LoVo (cell line): ENCODE data around the gene TEX261.

Experiments
- DNase-seq: peaks from one replicate; pipeline ENCODE4 v3.0.0-alpha.2; 2016; ENCODE audit warnings: low spot score

The TEX261 gene

GRCh38 chr2:70981866-70982810, 12.5 kb downstream of the TEX261 start:
- no peak for DNase-seq

- DNase-seq: no peak
Measured at GRCh38 chr2:70981421-70981820, 13.3 kb downstream of the TEX261 start.

GRCh38 chr2:70979626-70980025, 15.0 kb downstream of the TEX261 start:
- no peak for DNase-seq

GRCh38 chr2:70979180-70979488, 15.5 kb downstream of the TEX261 start:
- DNase-seq: no peak

GRCh38 chr2:70978341-70979179, 16.1 kb downstream of the TEX261 start, which contains the start of gene ANKRD53:
Gene ANKRD53 (plus strand): TSS chr2:70978630. CDS start chr2:70978646, 16 bp downstream.
- DNase-seq: no peak

- no peak for DNase-seq
Measured at GRCh38 chr2:70977605-70978205, 17.0 kb downstream of the TEX261 start.

GRCh38 chr2:70975237-70975636, 19.4 kb downstream of the TEX261 start:
- DNase-seq: no peak

GRCh38 chr2:70974592-70974991, 20.1 kb downstream of the TEX261 start:
- no peak for DNase-seq

- DNase-seq: no peak
Measured at GRCh38 chr2:70967189-70967588, 27.5 kb downstream of the TEX261 start.

- no peak for DNase-seq
Measured at GRCh38 chr2:70966681-70967080, 28.0 kb downstream of the TEX261 start.

GRCh38 chr2:70965506-70965905, 29.2 kb downstream of the TEX261 start:
- DNase-seq: no peak

- no peak for DNase-seq
Measured at GRCh38 chr2:70964596-70965386, 29.9 kb downstream of the TEX261 start.

GRCh38 chr2:70964133-70964532, 30.5 kb downstream of the TEX261 start:
- DNase-seq: no peak

- DNase-seq: no peak
Measured at GRCh38 chr2:70962885-70963878, 31.5 kb downstream of the TEX261 start.

GRCh38 chr2:70962211-70962884, 32.3 kb downstream of the TEX261 start:
- DNase-seq: no peak

- no peak for DNase-seq
Measured at GRCh38 chr2:70961648-70961994, 33.1 kb downstream of the TEX261 start.

GRCh38 chr2:70960833-70961647, 33.6 kb downstream of the TEX261 start:
- no peak for DNase-seq

- no peak for DNase-seq
Measured at GRCh38 chr2:70959851-70960832, 34.5 kb downstream of the TEX261 start.
